ENCODE results near the gene SOHLH2.

Gene SOHLH2

DNA sequence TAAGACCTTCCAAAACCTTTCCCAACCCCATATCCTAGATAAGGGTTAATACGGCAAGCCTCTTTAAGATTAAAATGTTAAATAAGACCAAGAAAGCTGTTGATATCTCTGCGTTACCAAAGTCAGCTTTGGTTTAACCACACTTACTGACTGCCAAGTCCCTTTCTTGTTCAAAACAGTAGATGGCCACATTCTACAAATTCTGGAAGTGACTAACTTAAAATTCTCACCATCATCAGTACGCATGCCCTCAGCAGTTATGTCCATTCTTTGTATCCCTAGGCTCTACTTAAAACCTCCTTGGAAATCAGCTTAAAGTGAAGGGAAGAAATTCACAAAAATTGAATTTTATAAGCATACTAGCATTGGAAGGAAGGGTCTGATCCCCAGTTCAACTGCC, 23.6 kb downstream of the SOHLH2 start:
- no peak overlapping the region for H3K4me3 ChIP-seq (replicated peaks; ENCODE audit: insufficient read depth, low read length)
- TF ChIP-seq POLR2AphosphoS5 (IDR thresholded peaks at IDR 0.05; ENCODE audit: low read depth) (no peak), SPI1 (IDR thresholded peaks at IDR 0.05; ENCODE audit: borderline replicate concordance, low read depth) (no peak), GABPA (IDR thresholded peaks at IDR 0.05; ENCODE audit: low read depth) (no peak)
- TF ChIP-seq, protein P1, sequence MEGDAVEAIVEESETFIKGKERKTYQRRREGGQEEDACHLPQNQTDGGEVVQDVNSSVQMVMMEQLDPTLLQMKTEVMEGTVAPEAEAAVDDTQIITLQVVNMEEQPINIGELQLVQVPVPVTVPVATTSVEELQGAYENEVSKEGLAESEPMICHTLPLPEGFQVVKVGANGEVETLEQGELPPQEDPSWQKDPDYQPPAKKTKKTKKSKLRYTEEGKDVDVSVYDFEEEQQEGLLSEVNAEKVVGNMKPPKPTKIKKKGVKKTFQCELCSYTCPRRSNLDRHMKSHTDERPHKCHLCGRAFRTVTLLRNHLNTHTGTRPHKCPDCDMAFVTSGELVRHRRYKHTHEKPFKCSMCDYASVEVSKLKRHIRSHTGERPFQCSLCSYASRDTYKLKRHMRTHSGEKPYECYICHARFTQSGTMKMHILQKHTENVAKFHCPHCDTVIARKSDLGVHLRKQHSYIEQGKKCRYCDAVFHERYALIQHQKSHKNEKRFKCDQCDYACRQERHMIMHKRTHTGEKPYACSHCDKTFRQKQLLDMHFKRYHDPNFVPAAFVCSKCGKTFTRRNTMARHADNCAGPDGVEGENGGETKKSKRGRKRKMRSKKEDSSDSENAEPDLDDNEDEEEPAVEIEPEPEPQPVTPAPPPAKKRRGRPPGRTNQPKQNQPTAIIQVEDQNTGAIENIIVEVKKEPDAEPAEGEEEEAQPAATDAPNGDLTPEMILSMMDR (IDR thresholded peaks at IDR 0.05; ENCODE audit: insufficient read depth, low read length) = no peak
- TF ChIP-seq, protein P2, sequence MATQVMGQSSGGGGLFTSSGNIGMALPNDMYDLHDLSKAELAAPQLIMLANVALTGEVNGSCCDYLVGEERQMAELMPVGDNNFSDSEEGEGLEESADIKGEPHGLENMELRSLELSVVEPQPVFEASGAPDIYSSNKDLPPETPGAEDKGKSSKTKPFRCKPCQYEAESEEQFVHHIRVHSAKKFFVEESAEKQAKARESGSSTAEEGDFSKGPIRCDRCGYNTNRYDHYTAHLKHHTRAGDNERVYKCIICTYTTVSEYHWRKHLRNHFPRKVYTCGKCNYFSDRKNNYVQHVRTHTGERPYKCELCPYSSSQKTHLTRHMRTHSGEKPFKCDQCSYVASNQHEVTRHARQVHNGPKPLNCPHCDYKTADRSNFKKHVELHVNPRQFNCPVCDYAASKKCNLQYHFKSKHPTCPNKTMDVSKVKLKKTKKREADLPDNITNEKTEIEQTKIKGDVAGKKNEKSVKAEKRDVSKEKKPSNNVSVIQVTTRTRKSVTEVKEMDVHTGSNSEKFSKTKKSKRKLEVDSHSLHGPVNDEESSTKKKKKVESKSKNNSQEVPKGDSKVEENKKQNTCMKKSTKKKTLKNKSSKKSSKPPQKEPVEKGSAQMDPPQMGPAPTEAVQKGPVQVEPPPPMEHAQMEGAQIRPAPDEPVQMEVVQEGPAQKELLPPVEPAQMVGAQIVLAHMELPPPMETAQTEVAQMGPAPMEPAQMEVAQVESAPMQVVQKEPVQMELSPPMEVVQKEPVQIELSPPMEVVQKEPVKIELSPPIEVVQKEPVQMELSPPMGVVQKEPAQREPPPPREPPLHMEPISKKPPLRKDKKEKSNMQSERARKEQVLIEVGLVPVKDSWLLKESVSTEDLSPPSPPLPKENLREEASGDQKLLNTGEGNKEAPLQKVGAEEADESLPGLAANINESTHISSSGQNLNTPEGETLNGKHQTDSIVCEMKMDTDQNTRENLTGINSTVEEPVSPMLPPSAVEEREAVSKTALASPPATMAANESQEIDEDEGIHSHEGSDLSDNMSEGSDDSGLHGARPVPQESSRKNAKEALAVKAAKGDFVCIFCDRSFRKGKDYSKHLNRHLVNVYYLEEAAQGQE (IDR thresholded peaks at IDR 0.05; ENCODE audit: insufficient replicate concordance, low read depth) = no peak
- no peaks in the 10 kb centered on the region for H3K27me3 ChIP-seq (ENCODE audit: insufficient read depth, poor library complexity, severe bottlenecking)
- H3K27ac ChIP-seq (replicated peaks) = no peak overlapping the region
- DNase-seq (ENCODE audit: low read depth in 1 of 2, low spot score in 1 of 2) = no peak

DNA sequence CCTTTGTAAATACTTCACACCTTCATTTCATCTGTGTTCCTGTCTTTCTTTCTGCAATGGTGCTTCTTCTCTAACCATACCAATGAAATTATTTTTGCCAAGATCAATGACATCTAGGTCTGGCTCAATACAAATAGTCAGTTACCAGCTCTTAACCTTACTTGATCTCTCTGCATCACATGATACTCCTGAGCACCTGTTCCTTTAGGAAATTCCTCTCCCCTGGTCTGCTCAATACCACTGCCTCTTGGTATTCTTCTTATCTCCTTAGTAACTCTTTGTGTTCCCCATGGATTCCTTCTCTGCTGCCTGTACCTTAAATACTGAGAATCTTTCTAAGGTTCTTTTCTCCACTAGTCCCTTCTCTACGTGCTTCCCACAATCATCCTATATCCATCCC, 25.9 kb downstream of the SOHLH2 start:
- Histone ChIP-seq H3K27me3 (ENCODE audit: insufficient read depth, poor library complexity, severe bottlenecking) (no peaks in the 10 kb centered on the region), H3K27ac (replicated peaks) (no peak overlapping the region), H3K4me3 (replicated peaks; ENCODE audit: insufficient read depth, low read length) (no peak overlapping the region)
- TF ChIP-seq, protein P2 (IDR thresholded peaks at IDR 0.05; ENCODE audit: insufficient replicate concordance, low read depth) = no peak
- TF ChIP-seq POLR2AphosphoS5 (IDR thresholded peaks at IDR 0.05; ENCODE audit: low read depth) (no peak), SPI1 (IDR thresholded peaks at IDR 0.05; ENCODE audit: borderline replicate concordance, low read depth) (no peak)
- DNase-seq (ENCODE audit: low read depth in 1 of 2, low spot score in 1 of 2) = no peak

DNA sequence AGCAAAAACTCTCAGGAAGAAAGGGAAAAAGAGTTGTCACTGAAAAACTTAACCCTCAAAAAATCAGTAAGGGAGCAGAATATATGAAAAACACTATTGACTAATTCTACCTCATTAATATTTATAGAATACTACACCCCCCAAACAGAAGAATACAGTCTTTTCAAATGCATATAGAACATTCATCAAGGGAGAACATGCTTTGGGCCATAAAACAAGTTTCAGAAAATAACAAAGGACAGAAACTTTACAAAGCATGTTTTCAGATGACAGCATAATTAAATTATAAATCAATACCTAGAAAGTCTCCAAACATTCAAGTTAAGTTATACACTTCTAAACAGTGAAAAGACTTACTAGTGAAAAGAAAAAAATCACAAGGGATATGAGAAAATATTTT, 30.5 kb downstream of the SOHLH2 start:
- no peak for TF ChIP-seq GABPA (IDR thresholded peaks at IDR 0.05; ENCODE audit: low read depth)
- TF ChIP-seq, protein P2 (IDR thresholded peaks at IDR 0.05; ENCODE audit: insufficient replicate concordance, low read depth) = no peak
- TF ChIP-seq SPI1 (IDR thresholded peaks at IDR 0.05; ENCODE audit: borderline replicate concordance, low read depth) = no peak
- TF ChIP-seq POLR2AphosphoS5 (IDR thresholded peaks at IDR 0.05; ENCODE audit: low read depth) = no peak
- no peak overlapping the region for H3K4me3 ChIP-seq (replicated peaks; ENCODE audit: insufficient read depth, low read length)
- no peaks in the 10 kb centered on the region for H3K27me3 ChIP-seq (ENCODE audit: insufficient read depth, poor library complexity, severe bottlenecking)
- no peak overlapping the region for H3K27ac ChIP-seq (replicated peaks)
- DNase-seq (ENCODE audit: low read depth in 1 of 2, low spot score in 1 of 2) = no peak

DNA sequence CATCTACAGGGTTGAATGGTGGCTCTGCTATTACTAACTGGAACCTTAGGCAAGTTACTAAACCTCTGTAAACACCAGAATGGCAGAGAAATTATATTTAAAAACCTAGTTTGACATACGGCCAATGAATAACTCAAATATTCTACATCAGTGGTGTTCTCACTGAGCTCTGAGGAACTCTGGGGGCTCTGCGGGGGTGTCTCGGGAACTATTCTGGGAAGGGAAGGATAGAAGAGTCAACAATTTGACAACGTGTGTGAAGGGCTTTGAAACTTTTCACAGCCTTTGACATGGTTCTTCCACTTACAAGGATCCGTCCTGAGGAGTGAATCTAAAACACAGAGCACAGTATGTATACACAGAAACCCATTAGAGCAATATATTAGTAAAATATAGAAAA, 38.7 kb downstream of the SOHLH2 start:
- no peak overlapping the region for H3K4me3 ChIP-seq (replicated peaks; ENCODE audit: insufficient read depth, low read length)
- DNase-seq (ENCODE audit: low read depth in 1 of 2, low spot score in 1 of 2) = no peak
- H3K27me3 ChIP-seq (ENCODE audit: insufficient read depth, poor library complexity, severe bottlenecking) = no peaks in the 10 kb centered on the region
- TF ChIP-seq GABPA (IDR thresholded peaks at IDR 0.05; ENCODE audit: low read depth) (no peak), SPI1 (IDR thresholded peaks at IDR 0.05; ENCODE audit: borderline replicate concordance, low read depth) (no peak), POLR2AphosphoS5 (IDR thresholded peaks at IDR 0.05; ENCODE audit: low read depth) (no peak)
- no peak overlapping the region for H3K27ac ChIP-seq (replicated peaks)
